Mucosa of rectum (tissue), 2 donors: ENCODE results near the gene KRT74.

ENCODE experiments used
- H3K27ac ChIP-seq, 2 donors: one replicate each; pipeline ENCODE4 v1.7.0; 2013; ENCODE audit warnings: inconsistent platforms in 2 of 2, low read depth in 2 of 2, low read length in 2 of 2
- H3K27me3 ChIP-seq, 2 donors: one replicate each; pipeline ENCODE4 v1.7.0; 2013; ENCODE audit warnings: low read length in 2 of 2; ENCODE audit not compliant: control insufficient read depth in 2 of 2, insufficient read depth in 2 of 2
- H3K36me3 ChIP-seq, 2 donors: one replicate each; pipeline ENCODE4 v1.7.0; 2013; ENCODE audit warnings: low read length in 2 of 2; ENCODE audit not compliant: control insufficient read depth in 2 of 2, insufficient read depth in 2 of 2
- H3K4me1 ChIP-seq, 2 donors: one replicate each; pipeline ENCODE4 v1.7.0; 2013; ENCODE audit warnings: low read length in 2 of 2, mild to moderate bottlenecking in 1 of 2; ENCODE audit not compliant: control insufficient read depth in 2 of 2, insufficient read depth in 2 of 2
- H3K4me3 ChIP-seq, 2 donors: one replicate each; pipeline ENCODE4 v1.7.0; 2013; ENCODE audit warnings: low read length in 2 of 2
- H3K9ac ChIP-seq, 2 donors: one replicate each; pipeline ENCODE4 v1.7.0; 2013; ENCODE audit warnings: low read length in 2 of 2, low read depth in 1 of 2, mild to moderate bottlenecking in 1 of 2
- H3K9me3 ChIP-seq, 2 donors: one replicate each; pipeline ENCODE4 v1.7.0; 2013; ENCODE audit warnings: low read length in 2 of 2; ENCODE audit not compliant: control insufficient read depth in 2 of 2
- donor health status: healthy.
- donor health status: Normal muscosa, but diverticular disease.

KRT74 gene

GRCh38 chr12:52590021-52590420, 16.4 kb upstream of the KRT74 start:
- peaks cover 0 to 2% of the 10 kb centered on the region in 2 donors for H3K27me3 ChIP-seq
- no peak overlapping the region for H3K9ac ChIP-seq
- H3K27ac ChIP-seq, result no peak overlapping the region
- no peak overlapping the region for H3K4me3 ChIP-seq
- H3K9me3 ChIP-seq, result no peaks in the 10 kb centered on the region
- no peaks in the 10 kb centered on the region for H3K4me1 ChIP-seq
- no peaks in the 10 kb centered on the region for H3K36me3 ChIP-seq

- H3K4me3 ChIP-seq, result no peak overlapping the region
Measured at GRCh38 chr12:52587563-52587962, 13.9 kb upstream of the KRT74 start.

GRCh38 chr12:52585946-52586345, 12.3 kb upstream of the KRT74 start:
- Histone ChIP-seq H3K9me3 (no peaks in the 10 kb centered on the region), H3K36me3 (no peaks in the 10 kb centered on the region), H3K27me3 (no peaks in the 10 kb centered on the region), H3K27ac (no peak overlapping the region), H3K9ac (no peak overlapping the region), H3K4me1 (no peaks in the 10 kb centered on the region), H3K4me3 (no peak overlapping the region)

More at GRCh38 chr12:52587563-52587962, 13.9 kb upstream of the KRT74 start:
- Histone ChIP-seq H3K9me3 (no peaks in the 10 kb centered on the region), H3K36me3 (no peaks in the 10 kb centered on the region), H3K27ac (no peak overlapping the region), H3K9ac (no peak overlapping the region), H3K4me1 (no peaks in the 10 kb centered on the region), H3K27me3 (peaks cover 0 to 2% of the 10 kb centered on the region in 2 donors)

GRCh38 chr12:52585066-52585465, 11.4 kb upstream of the KRT74 start:
- Histone ChIP-seq H3K9ac (no peak overlapping the region), H3K27me3 (no peaks in the 10 kb centered on the region), H3K27ac (no peak overlapping the region), H3K36me3 (no peaks in the 10 kb centered on the region), H3K4me3 (no peak overlapping the region), H3K4me1 (no peaks in the 10 kb centered on the region), H3K9me3 (no peaks in the 10 kb centered on the region)

GRCh38 chr12:52584156-52584682, 10.6 kb upstream of the KRT74 start:
- H3K36me3 ChIP-seq, result no peaks in the 10 kb centered on the region
- H3K27me3 ChIP-seq, result no peaks in the 10 kb centered on the region
- H3K9me3 ChIP-seq, result no peaks in the 10 kb centered on the region
- H3K4me3 ChIP-seq, result no peak overlapping the region
- no peaks in the 10 kb centered on the region for H3K4me1 ChIP-seq
- H3K27ac ChIP-seq, result no peak overlapping the region
- H3K9ac ChIP-seq, result no peak overlapping the region

GRCh38 chr12:52582971-52583456, 9.4 kb upstream of the KRT74 start:
- Histone ChIP-seq H3K36me3 (no peaks in the 10 kb centered on the region), H3K27me3 (no peaks in the 10 kb centered on the region), H3K4me3 (no peak overlapping the region), H3K9me3 (no peaks in the 10 kb centered on the region), H3K4me1 (no peaks in the 10 kb centered on the region), H3K27ac (no peak overlapping the region), H3K9ac (no peak overlapping the region)

GRCh38 chr12:52582486-52582885, 8.8 kb upstream of the KRT74 start:
- H3K27me3 ChIP-seq, result no peaks in the 10 kb centered on the region
- H3K9ac ChIP-seq, result no peak overlapping the region
- H3K4me1 ChIP-seq, result no peaks in the 10 kb centered on the region
- H3K27ac ChIP-seq, result no peak overlapping the region
- no peaks in the 10 kb centered on the region for H3K36me3 ChIP-seq
- no peaks in the 10 kb centered on the region for H3K9me3 ChIP-seq
- no peak overlapping the region for H3K4me3 ChIP-seq

- H3K36me3 ChIP-seq, result no peaks in the 10 kb centered on the region
- no peaks in the 10 kb centered on the region for H3K27me3 ChIP-seq
- no peaks in the 10 kb centered on the region for H3K4me1 ChIP-seq
- no peak overlapping the region for H3K9ac ChIP-seq
- H3K27ac ChIP-seq, result no peak overlapping the region
- H3K9me3 ChIP-seq, result no peaks in the 10 kb centered on the region
- no peak overlapping the region for H3K4me3 ChIP-seq
Measured at GRCh38 chr12:52581481-52581880, 7.8 kb upstream of the KRT74 start.

- Histone ChIP-seq H3K9me3 (no peaks in the 10 kb centered on the region), H3K4me1 (no peaks in the 10 kb centered on the region), H3K27me3 (no peaks in the 10 kb centered on the region), H3K27ac (no peak overlapping the region), H3K36me3 (no peaks in the 10 kb centered on the region), H3K4me3 (no peak overlapping the region), H3K9ac (no peak overlapping the region)
Measured at GRCh38 chr12:52581066-52581465, 7.4 kb upstream of the KRT74 start.

GRCh38 chr12:52580496-52580895, 6.9 kb upstream of the KRT74 start:
- H3K9me3 ChIP-seq, result no peaks in the 10 kb centered on the region
- H3K9ac ChIP-seq, result no peak overlapping the region
- H3K4me3 ChIP-seq, result no peak overlapping the region
- no peaks in the 10 kb centered on the region for H3K27me3 ChIP-seq
- H3K4me1 ChIP-seq, result no peaks in the 10 kb centered on the region
- H3K27ac ChIP-seq, result no peak overlapping the region
- no peaks in the 10 kb centered on the region for H3K36me3 ChIP-seq
